ENCODE results near the gene COL21A1.

Gene COL21A1

GRCh38 chr6:56162081-56162480 lies 85.3 kb downstream of the COL21A1 start:
- H3K36me3 ChIP-seq (replicated peaks in 1 of 2; ENCODE audit: control insufficient read depth in 2 of 2, insufficient read depth in 2 of 2, low read length in 2 of 2) = no peaks in the 10 kb centered on the region
- no peak overlapping the region for H2BK12ac ChIP-seq (ENCODE audit: low read length)
- H2BK5ac ChIP-seq (ENCODE audit: low read length) = no peak overlapping the region
- H3K14ac ChIP-seq (ENCODE audit: low read length) = no peak overlapping the region
- H3K79me1 ChIP-seq (ENCODE audit: low read depth, low read length) = no peaks in the 10 kb centered on the region
- H3K4me1 ChIP-seq (ENCODE audit: control insufficient read depth in 2 of 2, insufficient read depth in 1 of 2, low read depth in 1 of 2, low read length in 2 of 2) = no peaks in the 10 kb centered on the region
- no peak overlapping the region for H2AK5ac ChIP-seq (ENCODE audit: low read depth, low read length)
- H4K8ac ChIP-seq (ENCODE audit: low read depth, low read length) = no peak overlapping the region
- no peaks in the 10 kb centered on the region for H3K27me3 ChIP-seq (ENCODE audit: control insufficient read depth in 3 of 3, insufficient read depth in 3 of 3, low read depth in 1 of 3, low read length in 3 of 3)
- H3K4me3 ChIP-seq (ENCODE audit: low read length in 2 of 2) = no peak overlapping the region
- H3K9ac ChIP-seq (ENCODE audit: low read depth, low read length, poor library complexity) = no peak overlapping the region
- no peaks in the 10 kb centered on the region for H3K9me3 ChIP-seq (replicated peaks in 1 of 2; ENCODE audit: control insufficient read depth in 2 of 2, insufficient read depth in 1 of 2, low read depth in 1 of 2, low read length in 2 of 2)
- no peak overlapping the region for H3K4ac ChIP-seq (ENCODE audit: low read length)
- no peak overlapping the region for H3K4me2 ChIP-seq (ENCODE audit: insufficient read depth, low read length, poor library complexity, severe bottlenecking)
- H3K27ac ChIP-seq (replicated peaks; ENCODE audit: low read length) = no peak overlapping the region
- no peak overlapping the region for H3K23ac ChIP-seq (ENCODE audit: low read depth, low read length, poor library complexity)
- no peak overlapping the region for H3K18ac ChIP-seq (ENCODE audit: low read length)
- DNase-seq (ENCODE audit: low spot score) = no peak
- no peak overlapping the region for H2AFZ ChIP-seq (ENCODE audit: low read length)
- no CpG with 5 or more reads among the region's 1 CpG for WGBS, 2 donors (ENCODE audit: extremely low coverage in 2 of 2, insufficient read length in 2 of 2, insufficient replicate concordance in 1 of 2)
- no peak overlapping the region for H2BK15ac ChIP-seq (ENCODE audit: low read length)
- H4K91ac ChIP-seq (ENCODE audit: low read depth, low read length, poor library complexity) = no peak overlapping the region
- H2BK120ac ChIP-seq (ENCODE audit: low read depth, low read length) = no peak overlapping the region

GRCh38 chr6:56160489-56160888 lies 86.9 kb downstream of the COL21A1 start:
- Histone ChIP-seq H3K4me1 (ENCODE audit: control insufficient read depth in 2 of 2, insufficient read depth in 1 of 2, low read depth in 1 of 2, low read length in 2 of 2) (no peaks in the 10 kb centered on the region), H3K14ac (ENCODE audit: low read length) (no peak overlapping the region), H3K4ac (ENCODE audit: low read length) (no peak overlapping the region), H2AK5ac (ENCODE audit: low read depth, low read length) (no peak overlapping the region), H2BK15ac (ENCODE audit: low read length) (no peak overlapping the region), H3K4me2 (ENCODE audit: insufficient read depth, low read length, poor library complexity, severe bottlenecking) (no peak overlapping the region), H2BK120ac (ENCODE audit: low read depth, low read length) (no peak overlapping the region), H3K9me3 (replicated peaks in 1 of 2; ENCODE audit: control insufficient read depth in 2 of 2, insufficient read depth in 1 of 2, low read depth in 1 of 2, low read length in 2 of 2) (no peaks in the 10 kb centered on the region), H4K91ac (ENCODE audit: low read depth, low read length, poor library complexity) (no peak overlapping the region), H4K8ac (ENCODE audit: low read depth, low read length) (no peak overlapping the region), H3K27me3 (ENCODE audit: control insufficient read depth in 3 of 3, insufficient read depth in 3 of 3, low read depth in 1 of 3, low read length in 3 of 3) (no peaks in the 10 kb centered on the region), H3K27ac (replicated peaks; ENCODE audit: low read length) (no peak overlapping the region), H3K9ac (ENCODE audit: low read depth, low read length, poor library complexity) (no peak overlapping the region), H2BK12ac (ENCODE audit: low read length) (no peak overlapping the region), H2BK5ac (ENCODE audit: low read length) (no peak overlapping the region), H3K18ac (ENCODE audit: low read length) (no peak overlapping the region), H3K23ac (ENCODE audit: low read depth, low read length, poor library complexity) (no peak overlapping the region), H3K79me1 (ENCODE audit: low read depth, low read length) (no peaks in the 10 kb centered on the region), H2AFZ (ENCODE audit: low read length) (no peak overlapping the region), H3K4me3 (ENCODE audit: low read length in 2 of 2) (no peak overlapping the region), H3K36me3 (replicated peaks in 1 of 2; ENCODE audit: control insufficient read depth in 2 of 2, insufficient read depth in 2 of 2, low read length in 2 of 2) (no peaks in the 10 kb centered on the region)
- no CpG with 5 or more reads among the region's 2 CpGs for WGBS, 2 donors (ENCODE audit: extremely low coverage in 2 of 2, insufficient read length in 2 of 2, insufficient replicate concordance in 1 of 2)
- no peak for DNase-seq (ENCODE audit: low spot score)

GRCh38 chr6:56158571-56158970 lies 88.8 kb downstream of the COL21A1 start:
- Histone ChIP-seq H2BK5ac (ENCODE audit: low read length) (no peak overlapping the region), H3K14ac (ENCODE audit: low read length) (no peak overlapping the region), H4K8ac (ENCODE audit: low read depth, low read length) (no peak overlapping the region), H3K4me2 (ENCODE audit: insufficient read depth, low read length, poor library complexity, severe bottlenecking) (no peak overlapping the region), H4K91ac (ENCODE audit: low read depth, low read length, poor library complexity) (no peak overlapping the region), H3K4ac (ENCODE audit: low read length) (no peak overlapping the region), H3K27me3 (ENCODE audit: control insufficient read depth in 3 of 3, insufficient read depth in 3 of 3, low read depth in 1 of 3, low read length in 3 of 3) (no peaks in the 10 kb centered on the region), H3K79me1 (ENCODE audit: low read depth, low read length) (no peaks in the 10 kb centered on the region), H2BK120ac (ENCODE audit: low read depth, low read length) (no peak overlapping the region), H3K23ac (ENCODE audit: low read depth, low read length, poor library complexity) (no peak overlapping the region), H3K4me1 (ENCODE audit: control insufficient read depth in 2 of 2, insufficient read depth in 1 of 2, low read depth in 1 of 2, low read length in 2 of 2) (no peaks in the 10 kb centered on the region), H3K27ac (replicated peaks; ENCODE audit: low read length) (no peak overlapping the region), H3K4me3 (ENCODE audit: low read length in 2 of 2) (no peak overlapping the region), H3K9ac (ENCODE audit: low read depth, low read length, poor library complexity) (no peak overlapping the region), H2AFZ (ENCODE audit: low read length) (no peak overlapping the region), H3K36me3 (replicated peaks in 1 of 2; ENCODE audit: control insufficient read depth in 2 of 2, insufficient read depth in 2 of 2, low read length in 2 of 2) (no peaks in the 10 kb centered on the region), H2BK15ac (ENCODE audit: low read length) (no peak overlapping the region), H2AK5ac (ENCODE audit: low read depth, low read length) (no peak overlapping the region), H2BK12ac (ENCODE audit: low read length) (no peak overlapping the region), H3K18ac (ENCODE audit: low read length) (no peak overlapping the region), H3K9me3 (replicated peaks in 1 of 2; ENCODE audit: control insufficient read depth in 2 of 2, insufficient read depth in 1 of 2, low read depth in 1 of 2, low read length in 2 of 2) (no peaks in the 10 kb centered on the region)
- DNase-seq (ENCODE audit: low spot score) = no peak
- WGBS, 2 donors (ENCODE audit: extremely low coverage in 2 of 2, insufficient read length in 2 of 2, insufficient replicate concordance in 1 of 2) = no CpG with 5 or more reads among the region's 2 CpGs

GRCh38 chr6:56156643-56157042 lies 90.7 kb downstream of the COL21A1 start:
- Histone ChIP-seq H3K4me1 (ENCODE audit: control insufficient read depth in 2 of 2, insufficient read depth in 1 of 2, low read depth in 1 of 2, low read length in 2 of 2) (no peaks in the 10 kb centered on the region), H3K27ac (replicated peaks; ENCODE audit: low read length) (no peak overlapping the region), H3K4me2 (ENCODE audit: insufficient read depth, low read length, poor library complexity, severe bottlenecking) (no peak overlapping the region), H3K23ac (ENCODE audit: low read depth, low read length, poor library complexity) (no peak overlapping the region), H3K9me3 (replicated peaks in 1 of 2; ENCODE audit: control insufficient read depth in 2 of 2, insufficient read depth in 1 of 2, low read depth in 1 of 2, low read length in 2 of 2) (no peaks in the 10 kb centered on the region), H4K91ac (ENCODE audit: low read depth, low read length, poor library complexity) (no peak overlapping the region), H2BK15ac (ENCODE audit: low read length) (no peak overlapping the region), H3K4ac (ENCODE audit: low read length) (no peak overlapping the region), H3K79me1 (ENCODE audit: low read depth, low read length) (no peaks in the 10 kb centered on the region), H3K14ac (ENCODE audit: low read length) (no peak overlapping the region), H2AK5ac (ENCODE audit: low read depth, low read length) (no peak overlapping the region), H2BK12ac (ENCODE audit: low read length) (no peak overlapping the region), H3K18ac (ENCODE audit: low read length) (no peak overlapping the region), H3K27me3 (ENCODE audit: control insufficient read depth in 3 of 3, insufficient read depth in 3 of 3, low read depth in 1 of 3, low read length in 3 of 3) (no peaks in the 10 kb centered on the region), H3K4me3 (ENCODE audit: low read length in 2 of 2) (no peak overlapping the region), H2BK120ac (ENCODE audit: low read depth, low read length) (no peak overlapping the region), H3K9ac (ENCODE audit: low read depth, low read length, poor library complexity) (no peak overlapping the region), H3K36me3 (replicated peaks in 1 of 2; ENCODE audit: control insufficient read depth in 2 of 2, insufficient read depth in 2 of 2, low read length in 2 of 2) (no peaks in the 10 kb centered on the region), H2BK5ac (ENCODE audit: low read length) (no peak overlapping the region), H4K8ac (ENCODE audit: low read depth, low read length) (no peak overlapping the region), H2AFZ (ENCODE audit: low read length) (no peak overlapping the region)
- WGBS, 2 donors (ENCODE audit: extremely low coverage in 2 of 2, insufficient read length in 2 of 2, insufficient replicate concordance in 1 of 2) = no CpG with 5 or more reads among the region's 2 CpGs
- no peak for DNase-seq (ENCODE audit: low spot score)
